Ishikawa (cell line): ENCODE data around the gene TCEANC.

ENCODE experiments used
- CEBPB ChIP-seq: IDR thresholded peaks from 2 replicates; pipeline ENCODE4 v1.6.1; 2012
- CREB1 ChIP-seq: IDR thresholded peaks from 2 replicates; pipeline ENCODE4 v1.6.1; 2012; ENCODE audit warnings: low read depth
- EGR1 ChIP-seq: IDR thresholded peaks from 2 replicates; pipeline ENCODE4 v1.6.1; 2012
- EP300 ChIP-seq: IDR thresholded peaks from 2 replicates; pipeline ENCODE4 v1.6.1; 2012; ENCODE audit warnings: borderline replicate concordance
- FOXM1 ChIP-seq: IDR thresholded peaks from 2 replicates; pipeline ENCODE4 v1.6.1; 2012; ENCODE audit warnings: low read depth, borderline replicate concordance
- NFIC ChIP-seq: IDR thresholded peaks from 2 replicates; pipeline ENCODE4 v1.6.1; 2012
- RAD21 ChIP-seq: IDR thresholded peaks from 2 replicates; pipeline ENCODE4 v1.6.1; 2012; ENCODE audit warnings: low read depth
- TAF1 ChIP-seq: IDR thresholded peaks from 2 replicates; pipeline ENCODE4 v1.6.1; 2012; ENCODE audit warnings: low read depth, mild to moderate bottlenecking
- TCF12 ChIP-seq: IDR thresholded peaks from 2 replicates; pipeline ENCODE4 v1.6.1; 2012; ENCODE audit warnings: low read depth
- TEAD4 ChIP-seq: IDR thresholded peaks from 2 replicates; pipeline ENCODE4 v1.6.1; 2012
- USF1 ChIP-seq: IDR thresholded peaks from 2 replicates; pipeline ENCODE4 v1.6.1; 2012
- YY1 ChIP-seq: IDR thresholded peaks from 2 replicates; pipeline ENCODE4 v1.6.1; 2012; ENCODE audit warnings: low read depth
- ZBTB7A ChIP-seq: IDR thresholded peaks from 2 replicates; pipeline ENCODE4 v1.6.1; 2012; ENCODE audit warnings: low read depth
- TF ChIP-seq, protein P1 (sequence below): IDR thresholded peaks from 2 replicates; pipeline ENCODE4 v1.6.1; 2012
- TF ChIP-seq, protein P2 (sequence below): IDR thresholded peaks from 2 replicates; pipeline ENCODE4 v1.6.1; 2012; ENCODE audit warnings: low read depth, mild to moderate bottlenecking

Gene TCEANC

DNA sequence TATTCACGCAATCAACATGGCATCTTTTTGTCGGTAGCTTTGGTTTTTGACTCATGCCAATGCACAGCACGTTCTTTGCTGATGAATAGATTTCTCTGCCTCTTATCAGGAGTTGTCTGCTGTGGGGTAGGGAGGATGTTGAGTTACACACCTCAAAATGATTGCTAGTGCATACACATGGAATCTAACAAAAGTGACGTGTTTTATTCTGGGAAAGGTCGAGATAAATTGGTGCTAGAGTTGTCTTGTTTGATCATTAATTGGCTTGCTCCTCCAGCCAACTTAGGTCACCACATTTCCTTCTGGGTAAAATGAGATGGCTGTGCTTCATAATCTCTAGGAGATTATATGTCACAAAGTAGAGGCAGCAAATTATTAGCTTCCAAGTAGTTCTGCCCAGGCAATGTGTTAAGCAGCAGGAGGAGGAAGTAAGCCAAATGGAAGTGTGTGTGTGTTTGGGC is 39.9 kb downstream of the TCEANC start:
- TF ChIP-seq USF1 (no peak), CREB1 (no peak), EP300 (no peak), NFIC (no peak), FOXM1 (no peak), TAF1 (no peak), ZBTB7A (no peak), CEBPB (no peak), RAD21 (no peak)
- TF ChIP-seq, protein P1, sequence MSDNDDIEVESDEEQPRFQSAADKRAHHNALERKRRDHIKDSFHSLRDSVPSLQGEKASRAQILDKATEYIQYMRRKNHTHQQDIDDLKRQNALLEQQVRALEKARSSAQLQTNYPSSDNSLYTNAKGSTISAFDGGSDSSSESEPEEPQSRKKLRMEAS, result no peak

DNA sequence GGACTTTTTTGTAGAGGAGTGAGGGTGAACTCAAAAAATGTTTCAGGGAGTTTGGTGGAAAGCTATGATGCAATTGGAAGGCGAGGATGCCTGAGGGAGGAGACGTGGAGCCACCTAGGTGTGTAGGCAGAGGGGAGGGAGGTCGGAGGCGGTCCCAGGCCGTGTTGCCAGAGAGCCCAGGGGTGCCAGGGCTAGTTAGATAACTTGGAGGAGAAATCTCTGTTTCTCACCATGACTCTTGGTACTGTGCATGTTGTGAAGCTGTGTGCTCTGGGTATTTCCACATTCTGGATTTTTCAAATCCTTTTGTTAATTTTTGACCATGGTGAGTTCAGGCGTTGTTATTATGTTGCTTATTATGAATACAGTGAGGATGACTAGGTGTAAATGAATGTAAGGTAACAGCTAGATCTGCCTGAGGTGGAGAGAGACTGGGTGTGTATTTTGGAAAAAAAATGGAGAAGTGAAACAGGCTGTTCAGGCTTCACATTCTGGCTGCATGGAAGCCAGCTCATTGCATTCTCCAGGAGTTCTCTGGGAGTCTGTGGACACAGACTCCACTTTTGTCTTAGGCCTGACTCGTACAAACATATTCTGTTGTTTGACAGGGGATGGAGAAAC is 40.5 kb downstream of the TCEANC start:
- no peak for TF ChIP-seq NFIC
- no peak for TF ChIP-seq CEBPB
- TF ChIP-seq EGR1, result no peak
- TF ChIP-seq RAD21, result no peak
- TF ChIP-seq CREB1, result no peak
- TF ChIP-seq FOXM1, result no peak
- no peak for TF ChIP-seq TCF12
- TF ChIP-seq TEAD4, result no peak

DNA sequence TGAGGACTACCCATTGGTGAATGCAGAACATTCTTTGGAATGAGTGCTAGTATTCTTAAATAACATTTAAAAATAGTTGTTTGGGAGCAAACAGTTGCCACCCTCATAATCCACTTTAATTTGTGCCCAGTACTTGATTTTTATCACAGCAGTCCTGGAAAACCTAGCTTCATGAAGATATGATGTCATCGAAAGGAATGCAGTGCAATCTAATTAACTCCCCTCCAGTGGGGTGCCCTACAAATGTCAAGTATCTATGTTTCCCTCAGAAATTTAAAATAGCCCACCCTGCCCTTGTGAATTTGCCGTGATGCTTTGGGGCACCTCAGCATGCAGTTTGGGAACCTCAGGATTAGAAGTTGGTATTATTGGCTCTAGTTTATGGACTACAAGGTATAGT is 41.4 kb downstream of the TCEANC start:
- no peak for TF ChIP-seq ZBTB7A
- no peak for TF ChIP-seq EGR1
- no peak for TF ChIP-seq TEAD4
- TF ChIP-seq, protein P2, sequence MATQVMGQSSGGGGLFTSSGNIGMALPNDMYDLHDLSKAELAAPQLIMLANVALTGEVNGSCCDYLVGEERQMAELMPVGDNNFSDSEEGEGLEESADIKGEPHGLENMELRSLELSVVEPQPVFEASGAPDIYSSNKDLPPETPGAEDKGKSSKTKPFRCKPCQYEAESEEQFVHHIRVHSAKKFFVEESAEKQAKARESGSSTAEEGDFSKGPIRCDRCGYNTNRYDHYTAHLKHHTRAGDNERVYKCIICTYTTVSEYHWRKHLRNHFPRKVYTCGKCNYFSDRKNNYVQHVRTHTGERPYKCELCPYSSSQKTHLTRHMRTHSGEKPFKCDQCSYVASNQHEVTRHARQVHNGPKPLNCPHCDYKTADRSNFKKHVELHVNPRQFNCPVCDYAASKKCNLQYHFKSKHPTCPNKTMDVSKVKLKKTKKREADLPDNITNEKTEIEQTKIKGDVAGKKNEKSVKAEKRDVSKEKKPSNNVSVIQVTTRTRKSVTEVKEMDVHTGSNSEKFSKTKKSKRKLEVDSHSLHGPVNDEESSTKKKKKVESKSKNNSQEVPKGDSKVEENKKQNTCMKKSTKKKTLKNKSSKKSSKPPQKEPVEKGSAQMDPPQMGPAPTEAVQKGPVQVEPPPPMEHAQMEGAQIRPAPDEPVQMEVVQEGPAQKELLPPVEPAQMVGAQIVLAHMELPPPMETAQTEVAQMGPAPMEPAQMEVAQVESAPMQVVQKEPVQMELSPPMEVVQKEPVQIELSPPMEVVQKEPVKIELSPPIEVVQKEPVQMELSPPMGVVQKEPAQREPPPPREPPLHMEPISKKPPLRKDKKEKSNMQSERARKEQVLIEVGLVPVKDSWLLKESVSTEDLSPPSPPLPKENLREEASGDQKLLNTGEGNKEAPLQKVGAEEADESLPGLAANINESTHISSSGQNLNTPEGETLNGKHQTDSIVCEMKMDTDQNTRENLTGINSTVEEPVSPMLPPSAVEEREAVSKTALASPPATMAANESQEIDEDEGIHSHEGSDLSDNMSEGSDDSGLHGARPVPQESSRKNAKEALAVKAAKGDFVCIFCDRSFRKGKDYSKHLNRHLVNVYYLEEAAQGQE, result no peak
- TF ChIP-seq, protein P1, result no peak
- no peak for TF ChIP-seq EP300
- TF ChIP-seq USF1, result no peak
- no peak for TF ChIP-seq TAF1

DNA sequence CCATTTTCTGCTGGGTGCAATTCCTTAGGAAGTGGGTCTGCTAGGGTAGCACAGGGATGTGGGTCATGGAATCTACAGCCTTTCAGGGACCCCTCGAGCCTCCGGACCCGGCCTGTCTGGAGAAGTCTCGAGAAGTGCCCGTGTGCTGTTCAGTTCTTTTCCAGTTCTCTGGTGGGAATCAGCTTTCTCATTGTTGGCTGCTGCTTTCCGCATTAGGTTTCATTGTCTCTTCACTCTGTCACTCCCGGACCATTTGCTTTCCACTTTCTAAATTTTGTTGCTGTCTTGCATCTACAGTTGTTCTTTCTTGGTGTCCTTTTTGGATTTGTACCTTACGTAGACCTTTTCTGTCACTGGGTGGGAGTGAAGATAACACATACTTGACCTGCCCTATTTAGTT is 42.0 kb downstream of the TCEANC start:
- TF ChIP-seq EP300, result no peak

DNA sequence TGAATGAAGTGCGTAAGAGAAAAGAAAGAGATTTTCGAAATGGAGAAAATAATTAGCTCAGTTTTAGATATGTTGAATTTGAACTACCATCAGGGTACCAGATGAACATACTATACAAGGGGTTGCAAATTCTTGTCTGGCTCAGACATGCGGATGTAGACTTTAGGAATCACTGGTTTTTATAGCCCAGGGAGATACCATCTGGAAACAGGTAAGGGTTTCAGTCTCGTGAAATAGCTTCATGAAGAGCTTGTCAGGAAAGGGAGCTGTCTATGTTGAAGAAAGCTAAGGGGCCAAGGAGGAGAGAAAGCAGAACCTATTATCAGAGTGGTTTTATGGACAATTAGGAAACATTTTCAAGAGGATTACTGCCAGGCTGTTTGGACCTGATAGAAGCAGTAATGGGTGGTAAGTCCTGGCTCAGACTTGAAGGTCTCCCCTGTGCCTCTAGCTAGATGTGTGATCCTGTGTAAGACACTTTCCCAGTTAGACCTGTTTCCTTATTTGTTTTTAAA is 42.7 kb downstream of the TCEANC start:
- TF ChIP-seq CEBPB (no peak), CREB1 (no peak), NFIC (no peak), EGR1 (no peak), ZBTB7A (no peak), EP300 (no peak), TCF12 (no peak), TEAD4 (no peak), YY1 (no peak), TAF1 (no peak)
- TF ChIP-seq, protein P2, result no peak
- TF ChIP-seq, protein P1, result no peak

- TF ChIP-seq EP300 (no peak), TCF12 (no peak), RAD21 (no peak), YY1 (no peak), NFIC (no peak), TAF1 (no peak), USF1 (no peak)
- TF ChIP-seq, protein P2, result no peak
- TF ChIP-seq, protein P1, result no peak
Measured at GRCh38 chrX:13697455-13697854, 44.5 kb downstream of the TCEANC start.
